Erythroblast (primary cell): Measurements from ENCODE around the gene ACOX2.

Experiments used
- GATA1 ChIP-seq: IDR thresholded peaks from 2 replicates; pipeline ENCODE4 v1.6.1; 2011; ENCODE audit warnings: low read depth, mild to moderate bottlenecking, control low read depth, low read length, moderate library complexity
- POLR2A ChIP-seq: IDR thresholded peaks from 2 replicates; pipeline ENCODE4 v1.6.1; 2011; ENCODE audit warnings: mild to moderate bottlenecking, low read length

- TF ChIP-seq POLR2A (no peak), GATA1 (no peak)
These were observed 27.1 kb upstream of the ACOX2 start for GRCh38 chr3:58564054-58564453.
